Stimulated activated CD4-positive, alpha-beta T cell treated with anti-CD3 and anti-CD28 coated beads, Interleukin-4, amount 100 ng/mL, for 4 hours (primary cell): Measurements from ENCODE around the gene GATA3.

Experiments used
- DNase-seq, 2 experiments: peaks; one replicate each; pipeline ENCODE4 v3.0.0-alpha.2; 2020

GATA3 gene

DNA sequence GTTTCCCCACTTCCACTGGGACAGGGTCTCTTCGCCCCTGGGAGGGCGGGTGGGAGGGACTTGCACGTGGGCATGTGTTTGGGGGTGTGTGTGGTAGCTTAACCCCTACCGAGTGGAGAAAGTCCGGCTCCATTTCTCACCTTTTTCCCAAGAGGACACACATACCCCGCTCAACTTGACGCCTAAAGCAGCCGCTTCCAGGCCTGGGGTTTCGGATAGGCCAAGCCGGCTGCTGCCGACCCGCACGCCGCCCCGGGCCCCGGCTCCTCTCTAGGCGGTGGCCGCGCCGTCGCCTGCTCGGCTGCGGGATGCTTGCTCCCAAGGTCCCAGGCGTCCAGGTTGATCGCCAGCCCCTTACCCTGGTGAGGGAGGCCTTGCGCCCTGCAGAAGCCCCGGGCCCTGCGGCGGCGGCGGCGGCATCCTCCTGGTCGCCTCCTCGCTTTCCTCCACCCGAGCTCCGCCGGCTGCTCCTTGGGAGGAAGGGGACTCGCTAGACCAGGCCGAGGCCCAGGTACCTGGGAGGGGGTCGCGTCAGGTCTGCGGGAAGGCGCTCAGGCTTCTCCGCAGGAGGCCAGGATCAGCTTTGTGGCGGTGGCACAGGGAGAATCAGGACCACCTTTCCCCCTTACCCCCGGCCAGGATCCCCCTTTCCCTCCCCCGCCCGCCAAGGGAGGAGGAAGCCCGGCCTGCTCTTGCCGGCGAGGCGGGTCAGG lies 3.2 kb upstream of the GATA3 start:
- DNase-seq: no peak

DNA sequence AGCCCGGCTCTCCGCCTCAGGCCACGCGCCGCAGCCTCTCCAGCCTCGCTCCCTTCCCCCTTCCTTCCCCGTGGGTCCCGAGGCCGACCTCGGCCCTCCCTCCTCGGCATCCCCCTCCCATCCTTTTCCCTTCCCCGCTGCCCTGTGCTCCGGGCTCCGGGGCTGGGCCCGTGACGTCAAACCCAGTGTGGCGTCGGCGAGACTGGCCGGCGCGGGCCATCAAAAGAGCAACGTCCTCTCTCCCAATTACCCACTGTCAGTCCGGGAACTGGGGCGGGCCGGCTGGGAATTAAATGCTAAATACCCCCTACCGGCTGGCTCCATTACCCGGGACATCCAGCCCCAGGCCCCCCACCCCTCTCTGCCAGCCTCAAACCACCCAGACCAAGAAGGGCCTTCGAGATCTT lies 2.6 kb upstream of the GATA3 start:
- DNase-seq: no peak

DNA sequence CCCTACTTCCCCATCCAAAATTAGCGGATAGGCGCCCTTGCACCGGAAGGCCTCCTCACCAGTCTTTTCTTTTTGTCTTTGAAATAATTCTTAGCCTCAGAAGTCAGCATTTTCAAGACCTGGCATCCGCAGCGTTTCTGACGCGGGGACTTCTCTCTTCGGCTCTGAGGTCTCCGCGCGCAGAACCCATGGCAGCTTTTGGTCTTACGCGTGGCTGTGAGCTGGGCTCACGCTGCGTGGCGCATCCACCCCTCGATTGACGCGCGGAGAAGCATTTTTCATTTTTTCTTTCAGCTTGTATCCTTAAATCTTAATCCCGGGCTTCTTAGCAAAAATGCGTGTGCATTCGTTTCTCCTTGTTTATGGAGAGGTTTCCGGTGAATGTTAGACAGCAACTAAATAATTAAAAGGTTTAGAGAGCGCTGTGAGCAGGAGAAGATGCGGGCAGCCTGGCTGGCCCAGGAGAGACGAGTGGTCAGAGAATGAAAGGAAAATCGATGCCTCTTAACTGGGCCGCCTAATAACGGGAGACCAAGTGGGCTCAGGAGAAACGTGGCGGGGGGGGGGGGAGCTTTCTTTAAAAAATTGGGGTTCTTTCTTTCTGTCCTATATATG lies 2.0 kb upstream of the GATA3 start:
- DNase-seq: no peak

DNA sequence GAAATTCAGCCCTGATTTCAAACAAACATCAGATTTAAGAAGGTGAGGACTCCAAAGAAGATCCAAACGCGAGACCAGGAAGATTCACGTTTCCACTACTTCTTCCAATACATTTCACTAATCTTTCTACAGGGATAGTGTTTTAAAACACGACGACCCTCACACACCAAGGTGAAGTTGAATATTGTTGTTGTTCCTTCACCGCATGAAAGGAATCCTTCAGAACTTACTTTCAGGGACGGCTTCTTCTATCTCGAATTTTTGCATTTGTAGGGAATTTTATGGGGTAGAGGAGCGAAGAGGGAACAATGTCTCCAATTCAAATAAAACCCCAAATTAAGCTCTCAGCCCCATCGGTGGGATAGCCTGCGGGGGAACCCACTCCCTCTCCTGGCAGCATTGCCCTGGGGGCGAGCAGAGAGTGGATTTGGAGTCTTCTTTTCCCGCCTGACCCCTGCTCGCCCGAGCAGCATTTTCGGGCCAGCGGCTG lies 1.5 kb upstream of the GATA3 start:
- no peak for DNase-seq

DNA sequence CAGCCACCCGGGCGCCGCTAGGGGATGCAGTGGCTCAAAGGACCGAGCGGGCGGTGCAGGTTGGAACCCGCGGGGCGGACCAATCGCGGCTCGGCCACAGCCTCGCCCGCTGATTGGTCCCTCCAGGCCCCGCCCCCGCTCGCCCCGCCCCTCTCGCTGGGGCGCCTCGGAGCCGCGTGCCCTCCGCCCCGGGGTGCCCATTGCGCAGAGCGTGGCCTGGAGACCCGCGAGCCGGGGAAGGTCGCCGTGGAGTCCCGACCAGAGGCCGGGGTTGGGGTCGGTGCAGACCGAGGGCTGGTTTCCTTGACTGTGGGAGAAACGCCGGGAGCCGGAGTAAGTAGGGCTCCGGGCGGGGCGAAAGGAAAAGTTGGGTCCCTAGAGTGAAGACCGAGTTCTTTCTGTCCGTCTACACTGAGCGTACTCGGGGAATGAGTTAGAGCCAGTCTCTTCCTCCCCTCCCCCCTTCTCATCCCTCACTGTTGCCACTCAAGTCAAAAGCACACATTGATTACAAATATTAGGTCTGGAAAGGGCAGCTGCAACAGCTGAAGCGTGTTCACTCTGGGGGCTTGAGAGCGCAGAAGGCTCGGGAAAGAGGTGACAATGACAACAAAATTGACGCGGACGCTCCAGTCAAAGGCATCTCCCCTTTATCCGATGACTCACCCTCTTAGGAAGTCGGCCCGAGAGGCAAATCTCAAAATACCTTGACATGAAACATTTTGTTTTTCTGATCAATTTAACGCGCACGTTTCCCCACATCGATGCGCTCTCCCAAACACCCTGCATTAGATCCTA lies 843 bp upstream of the GATA3 start:
- peak; percentile 91 to 99 for DNase-seq

DNA sequence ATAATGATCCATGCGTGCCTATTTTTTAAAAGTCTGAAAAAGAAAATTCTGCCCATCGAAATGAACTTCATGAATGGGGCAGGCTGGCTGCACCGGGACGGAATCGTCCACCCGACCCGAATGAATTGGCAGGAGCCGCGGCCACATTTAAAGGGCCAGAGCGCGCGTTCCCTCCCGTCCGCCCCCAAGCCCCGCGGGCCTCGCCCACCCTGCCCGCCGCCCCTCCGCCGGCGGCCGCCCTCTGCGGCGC lies 319 bp upstream of the GATA3 start:
- no peak for DNase-seq

DNA sequence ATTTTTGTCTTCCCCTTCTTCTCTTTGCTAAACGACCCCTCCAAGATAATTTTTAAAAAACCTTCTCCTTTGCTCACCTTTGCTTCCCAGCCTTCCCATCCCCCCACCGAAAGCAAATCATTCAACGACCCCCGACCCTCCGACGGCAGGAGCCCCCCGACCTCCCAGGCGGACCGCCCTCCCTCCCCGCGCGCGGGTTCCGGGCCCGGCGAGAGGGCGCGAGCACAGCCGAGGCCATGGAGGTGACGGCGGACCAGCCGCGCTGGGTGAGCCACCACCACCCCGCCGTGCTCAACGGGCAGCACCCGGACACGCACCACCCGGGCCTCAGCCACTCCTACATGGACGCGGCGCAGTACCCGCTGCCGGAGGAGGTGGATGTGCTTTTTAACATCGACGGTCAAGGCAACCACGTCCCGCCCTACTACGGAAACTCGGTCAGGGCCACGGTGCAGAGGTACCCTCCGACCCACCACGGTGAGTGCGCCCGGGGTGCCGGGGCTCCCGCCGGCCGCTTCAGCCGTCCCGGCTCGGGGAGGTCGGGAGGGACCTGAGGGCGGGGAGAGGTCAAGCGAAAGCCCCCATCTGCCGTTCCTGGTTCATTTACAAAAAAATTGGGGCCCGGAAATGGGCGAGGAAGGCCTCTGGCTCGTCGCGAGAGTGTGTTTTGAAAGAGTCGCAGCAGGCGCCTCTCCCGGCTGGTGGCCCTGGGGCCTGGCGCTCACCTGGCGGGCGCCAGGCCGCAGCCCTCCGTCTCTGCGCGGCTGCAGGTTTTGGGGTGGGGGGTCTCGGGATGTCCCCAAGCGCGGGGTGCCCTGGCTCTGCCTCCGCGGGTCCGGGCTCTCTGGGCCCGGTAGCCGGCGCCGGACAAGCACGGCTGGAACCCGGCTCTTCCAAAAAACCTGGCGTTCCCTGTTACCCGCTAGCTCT lies 1.2 kb downstream of the GATA3 start:
- peak in 1 of 2 experiments; percentile 29 for DNase-seq

DNA sequence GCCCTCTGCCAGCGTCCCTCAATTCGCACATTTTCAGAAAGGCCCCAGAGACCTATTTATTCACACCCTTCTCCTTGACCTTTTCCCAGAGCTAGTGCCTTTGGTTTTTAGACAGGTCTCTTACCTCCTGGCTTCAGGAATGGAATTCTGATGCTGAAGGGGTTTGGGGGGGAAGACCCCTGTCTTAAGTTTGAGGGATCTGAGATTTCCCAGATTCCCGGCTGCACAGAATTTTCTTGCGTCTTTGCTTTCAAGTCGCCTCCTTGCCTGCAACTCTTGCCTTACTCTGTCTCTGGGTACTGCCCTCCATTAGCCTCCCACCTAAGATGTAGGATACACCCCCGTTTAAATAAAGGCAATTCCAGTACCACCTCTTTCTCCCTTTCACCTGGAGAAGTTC lies 1.9 kb downstream of the GATA3 start:
- DNase-seq: no peak

DNA sequence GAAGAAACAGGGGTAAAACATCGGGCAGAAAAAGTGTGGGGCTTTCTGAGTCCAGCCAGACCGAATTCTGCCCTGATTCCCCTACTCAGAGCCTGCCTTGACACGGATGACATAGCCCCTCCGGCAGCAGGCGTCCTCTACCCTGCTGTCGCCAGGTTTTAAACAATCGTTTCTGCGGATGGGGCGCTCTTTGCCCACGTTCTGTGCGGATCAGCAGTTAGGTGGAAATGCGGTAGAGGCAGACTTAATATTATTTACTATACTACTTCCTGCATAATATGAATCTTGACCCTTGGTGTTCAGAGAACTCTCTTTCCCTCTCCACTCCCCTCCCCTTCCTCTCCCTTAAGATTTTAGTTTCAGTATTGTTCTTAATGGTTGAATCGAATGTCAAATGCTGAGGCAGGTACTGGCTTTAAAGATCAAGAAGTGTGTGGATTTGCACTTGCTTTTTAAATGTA lies 2.4 kb downstream of the GATA3 start:
- DNase-seq: peak in 1 of 2 experiments; percentile 56

DNA sequence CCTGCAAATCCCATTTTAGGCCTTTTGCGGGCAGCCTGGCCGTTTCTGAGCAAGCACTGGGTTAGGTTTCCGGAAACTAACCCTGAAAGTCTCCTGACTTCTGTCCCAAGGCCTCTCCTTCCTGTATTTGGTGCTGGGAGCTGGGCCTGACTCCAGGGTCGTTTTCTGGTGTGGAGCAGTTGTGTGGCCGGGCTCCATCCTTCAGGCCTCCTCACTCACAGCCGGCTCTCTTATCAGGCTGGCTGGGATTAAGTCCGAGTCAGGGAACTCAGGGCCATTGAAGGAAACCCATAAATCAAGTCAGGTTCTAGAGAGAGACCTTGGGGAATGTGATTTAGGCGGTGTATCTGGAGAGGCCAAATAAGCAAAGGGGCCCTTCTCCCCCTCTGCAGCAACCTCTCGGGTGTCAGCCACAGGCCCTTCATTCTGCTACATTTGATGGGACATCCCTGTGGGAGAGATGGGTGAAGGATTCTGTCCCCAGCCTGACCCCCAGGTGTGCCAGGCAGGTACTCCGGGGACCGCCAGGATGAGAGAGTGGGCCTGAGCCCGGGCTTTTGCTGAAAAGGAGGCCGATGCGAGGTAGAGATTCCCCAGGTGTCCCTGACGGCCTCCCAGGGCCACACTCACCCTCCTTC lies 3.3 kb downstream of the GATA3 start:
- no peak for DNase-seq

DNA sequence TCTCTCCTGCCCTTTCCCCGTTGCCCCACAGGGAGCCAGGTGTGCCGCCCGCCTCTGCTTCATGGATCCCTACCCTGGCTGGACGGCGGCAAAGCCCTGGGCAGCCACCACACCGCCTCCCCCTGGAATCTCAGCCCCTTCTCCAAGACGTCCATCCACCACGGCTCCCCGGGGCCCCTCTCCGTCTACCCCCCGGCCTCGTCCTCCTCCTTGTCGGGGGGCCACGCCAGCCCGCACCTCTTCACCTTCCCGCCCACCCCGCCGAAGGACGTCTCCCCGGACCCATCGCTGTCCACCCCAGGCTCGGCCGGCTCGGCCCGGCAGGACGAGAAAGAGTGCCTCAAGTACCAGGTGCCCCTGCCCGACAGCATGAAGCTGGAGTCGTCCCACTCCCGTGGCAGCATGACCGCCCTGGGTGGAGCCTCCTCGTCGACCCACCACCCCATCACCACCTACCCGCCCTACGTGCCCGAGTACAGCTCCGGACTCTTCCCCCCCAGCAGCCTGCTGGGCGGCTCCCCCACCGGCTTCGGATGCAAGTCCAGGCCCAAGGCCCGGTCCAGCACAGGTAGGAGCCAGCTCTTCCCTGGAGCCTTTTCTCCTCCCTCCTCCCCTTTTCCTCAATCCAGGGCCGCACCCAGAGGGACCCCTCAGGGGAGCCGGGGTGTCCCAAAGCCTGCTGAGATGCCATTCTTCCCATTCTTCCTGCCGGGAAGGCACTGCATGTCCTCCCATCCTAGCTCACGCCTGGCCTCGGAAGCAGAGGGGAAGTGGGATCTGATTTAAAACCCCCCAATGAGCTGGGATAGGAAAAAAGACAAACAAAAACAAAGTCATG lies 4.0 kb downstream of the GATA3 start:
- no peak for DNase-seq

DNA sequence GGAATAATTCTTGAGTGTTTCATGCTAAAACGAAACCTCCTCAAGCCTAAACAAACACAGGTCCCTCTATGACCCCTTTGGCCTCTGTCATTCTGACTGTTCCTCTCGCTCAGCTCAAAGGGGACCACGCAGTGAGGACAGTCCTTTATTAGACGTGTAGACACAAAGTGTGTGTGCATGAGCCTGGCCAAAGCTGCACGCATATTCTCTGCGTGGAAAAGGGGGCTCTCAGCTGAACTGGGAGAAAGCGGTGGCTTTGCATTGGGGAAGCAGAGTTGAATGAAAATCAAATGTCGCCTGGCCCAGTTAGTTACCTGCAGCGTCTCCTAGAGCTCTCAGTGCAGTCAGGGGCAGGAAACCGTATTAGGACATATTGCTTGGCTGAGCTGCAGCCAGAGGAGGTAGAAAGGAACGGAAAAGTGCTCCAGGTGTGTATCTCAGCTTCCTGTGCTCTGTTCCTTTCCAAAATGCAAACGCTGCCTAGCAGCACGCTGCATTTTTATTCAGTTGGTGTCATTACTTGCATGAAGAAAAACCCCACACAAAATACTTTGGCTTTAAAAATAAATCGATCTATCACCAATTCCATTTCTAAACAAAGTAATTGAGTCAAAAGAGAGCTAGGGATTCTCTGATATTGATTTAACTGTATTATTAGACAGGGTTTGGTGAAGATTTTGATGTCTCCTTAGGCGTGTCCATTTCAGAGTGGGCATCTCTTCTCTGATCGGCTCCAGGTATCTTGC lies 4.9 kb downstream of the GATA3 start:
- DNase-seq: no peak

DNA sequence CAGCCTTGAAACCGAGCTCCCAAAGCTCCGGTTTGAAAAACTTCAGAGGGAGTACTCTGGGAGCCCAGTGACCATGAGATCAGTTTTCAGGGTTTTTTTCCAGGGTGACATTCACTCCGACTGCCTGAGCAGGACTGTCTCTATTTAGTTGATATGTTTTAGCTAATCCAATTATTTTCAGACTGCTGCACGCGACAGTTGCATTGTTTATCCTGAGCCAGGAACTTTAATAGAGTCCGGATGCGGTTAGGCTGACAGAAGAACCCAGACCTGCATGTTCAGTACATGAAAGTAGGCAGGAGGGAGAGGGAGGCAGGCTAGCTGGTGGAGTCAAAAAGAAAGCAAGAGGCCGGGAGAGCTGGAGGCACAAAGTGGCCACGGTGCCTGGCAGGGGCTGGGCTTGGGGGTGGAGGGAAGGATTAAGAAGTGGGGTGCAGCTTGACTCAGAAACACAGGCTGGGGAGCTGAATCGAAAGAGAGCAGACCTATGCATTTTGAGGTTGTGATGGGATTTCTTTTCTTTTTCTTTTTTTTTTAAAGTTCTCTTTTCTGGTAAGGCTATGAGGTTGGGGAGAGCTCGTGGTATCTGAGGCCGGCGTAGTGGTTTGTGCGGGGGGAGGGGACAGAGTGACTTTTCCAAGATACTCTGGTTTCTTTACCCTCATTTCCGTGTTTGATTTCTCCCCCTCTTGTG lies 5.7 kb downstream of the GATA3 start:
- DNase-seq: peak in 1 of 2 experiments; percentile 42

DNA sequence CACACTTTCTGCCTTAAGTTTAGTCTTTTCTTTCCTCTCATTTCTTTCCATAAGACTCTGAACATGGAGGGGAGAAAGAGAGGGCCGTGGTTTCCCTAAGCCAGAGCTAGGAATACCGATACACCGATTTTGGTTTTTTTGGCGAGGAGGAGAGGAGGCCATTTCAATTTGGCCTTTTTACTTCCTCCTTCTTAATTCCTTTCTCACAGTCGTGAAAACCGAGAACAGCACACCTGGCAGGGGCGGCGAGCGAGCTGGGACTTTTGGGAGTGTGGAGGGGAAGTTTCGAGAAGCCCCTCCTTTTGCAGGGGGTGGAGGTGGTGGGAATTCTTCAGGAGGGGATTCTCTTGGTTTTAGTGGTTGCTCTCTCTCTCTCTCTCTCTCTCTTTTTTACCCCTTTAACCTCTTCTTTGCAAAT lies 6.2 kb downstream of the GATA3 start:
- DNase-seq: no peak

DNA sequence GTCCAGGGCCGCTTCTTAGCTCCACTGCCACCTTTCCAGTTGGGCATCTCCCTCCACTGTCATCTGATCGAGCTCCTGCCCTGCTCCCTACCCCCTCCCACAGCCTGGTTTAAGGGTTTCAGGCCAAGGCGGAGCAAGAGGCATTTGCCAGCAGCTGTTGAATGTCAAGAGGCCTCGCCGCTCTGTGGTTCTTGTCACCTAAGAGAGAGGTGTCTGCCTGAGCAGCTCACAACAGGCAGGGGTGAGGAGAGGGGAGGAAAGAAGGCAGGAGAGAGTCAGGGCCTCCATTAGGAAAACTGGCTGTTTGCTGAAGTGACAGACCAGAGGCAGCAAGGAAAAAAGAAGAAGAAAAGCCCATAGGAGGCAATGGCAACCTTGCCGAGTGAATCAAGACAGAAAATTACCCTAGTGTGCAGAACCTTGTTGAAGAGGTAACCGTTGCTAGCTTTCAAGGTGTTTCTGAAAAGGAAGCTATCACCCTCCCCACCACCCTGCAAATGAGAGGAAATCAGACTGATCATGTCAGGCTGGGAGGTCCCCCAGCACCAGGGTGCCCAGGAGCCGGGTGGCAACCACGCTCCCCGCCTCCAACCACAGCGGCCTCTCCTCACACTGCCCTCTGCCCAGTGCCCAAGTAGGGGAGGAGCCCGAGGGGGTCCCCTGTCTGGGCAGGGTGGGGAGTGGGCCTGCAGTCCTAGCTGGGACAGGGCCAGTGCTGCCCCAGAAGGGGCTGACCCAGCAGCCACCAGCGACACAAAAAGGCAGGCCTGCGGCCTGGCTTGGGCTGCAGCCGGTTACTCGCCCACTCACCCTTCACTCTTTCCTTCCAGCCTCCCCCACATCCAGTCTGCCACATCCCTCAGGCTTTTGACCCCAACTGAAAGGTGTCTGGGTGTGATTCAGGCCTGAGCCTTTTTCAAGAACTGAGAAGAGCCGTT lies 7.1 kb downstream of the GATA3 start:
- DNase-seq: peak in 1 of 2 experiments; percentile 42

DNA sequence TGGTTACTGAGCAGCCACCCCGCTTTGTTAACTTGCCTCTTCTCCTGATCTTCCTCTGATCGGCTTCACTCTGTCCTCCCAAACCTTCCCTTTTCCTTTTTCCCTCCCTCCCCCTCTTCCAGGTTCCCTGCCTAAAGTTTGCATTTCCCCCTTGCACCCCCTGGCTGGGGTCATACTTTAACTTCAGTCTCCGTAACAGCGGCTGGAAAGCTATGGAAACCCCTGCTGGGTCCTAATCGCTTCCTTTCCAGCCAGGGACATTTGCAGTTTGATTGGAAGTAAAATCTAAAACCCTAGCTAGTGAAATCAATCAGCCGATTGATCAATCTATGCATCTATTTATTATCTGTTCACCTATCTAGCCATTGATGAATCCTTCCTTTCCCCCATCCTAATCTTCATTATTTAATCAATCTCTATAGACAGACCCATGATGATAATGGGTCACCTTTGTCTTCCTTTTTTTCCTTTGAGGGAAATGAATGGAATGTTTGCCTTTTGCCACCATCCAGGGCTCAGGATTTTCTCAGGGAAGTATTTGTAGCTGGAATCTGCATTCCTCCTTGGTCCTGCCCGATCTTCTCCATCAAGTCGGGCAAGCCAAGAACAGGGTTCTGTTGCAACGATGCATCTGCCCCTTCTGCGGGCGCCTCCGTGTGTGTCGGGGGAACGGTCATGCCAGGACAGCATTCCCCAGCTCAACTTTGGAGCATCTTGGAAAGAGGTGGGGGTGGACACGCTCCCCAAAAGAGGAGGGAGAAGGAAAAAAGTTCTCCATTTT lies 8.8 kb downstream of the GATA3 start:
- no peak for DNase-seq

DNA sequence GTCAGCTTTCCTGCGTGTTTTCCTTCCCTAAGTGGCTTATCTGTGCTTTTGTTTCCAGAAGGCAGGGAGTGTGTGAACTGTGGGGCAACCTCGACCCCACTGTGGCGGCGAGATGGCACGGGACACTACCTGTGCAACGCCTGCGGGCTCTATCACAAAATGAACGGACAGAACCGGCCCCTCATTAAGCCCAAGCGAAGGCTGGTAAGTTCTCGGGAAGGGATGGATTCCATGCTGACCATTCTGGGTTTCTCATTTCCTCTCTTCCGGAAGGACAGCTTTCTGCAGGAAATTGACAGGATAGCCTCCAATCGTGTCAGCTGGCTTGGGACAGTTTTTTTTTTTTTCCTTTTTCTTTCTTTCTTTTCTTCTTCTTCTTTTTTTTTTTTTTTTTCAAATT lies 9.4 kb downstream of the GATA3 start:
- DNase-seq: no peak

DNA sequence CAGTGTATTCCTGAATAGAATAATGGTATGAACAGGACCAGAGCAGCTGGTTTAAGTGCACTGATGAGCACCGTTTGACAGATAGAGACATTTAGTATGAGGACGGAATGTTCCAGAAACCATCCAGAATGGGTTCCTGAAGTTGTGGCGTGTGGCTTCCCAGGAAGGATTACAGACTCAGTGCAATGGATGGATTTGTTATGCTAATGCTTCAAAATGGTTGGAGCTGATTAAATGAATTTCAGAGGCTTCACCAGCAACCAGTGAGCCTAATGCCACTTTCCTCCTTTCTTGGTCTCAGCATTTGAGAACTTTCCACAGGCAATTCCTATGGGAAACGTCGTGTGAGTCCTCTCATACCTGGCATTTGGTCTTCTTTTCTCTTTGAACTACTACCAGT lies 9.9 kb downstream of the GATA3 start:
- no peak for DNase-seq
